Glutamatergic neuron (in vitro differentiated cells): ENCODE results near the gene TMEM253. TPM values are rescaled to one million over a fixed set of nuclear protein-coding genes. Genes with fewer than 3 reads are reported as not detected.
A peak's percentile ranks its signal among the peaks of the same experiment; 100 is the strongest.

ENCODE experiments used
- DNase-seq: peaks from one replicate; pipeline ENCODE4 v3.0.0; 2022
- H3K27ac Mint-ChIP-seq: one replicate; pipeline ENCODE4 v1.8.0; 2020; ENCODE audit warnings: mild to moderate bottlenecking, mixed read lengths, inconsistent platforms; ENCODE audit not compliant: unreplicated experiment
- H3K27me3 Mint-ChIP-seq: one replicate; pipeline ENCODE4 v1.8.0; 2020; ENCODE audit warnings: mild to moderate bottlenecking, moderate library complexity, mixed read lengths, inconsistent platforms; ENCODE audit not compliant: unreplicated experiment
- H3K36me3 Mint-ChIP-seq: one replicate; pipeline ENCODE4 v1.8.0; 2020; ENCODE audit warnings: mild to moderate bottlenecking, mixed read lengths, inconsistent platforms; ENCODE audit not compliant: unreplicated experiment
- H3K4me1 Mint-ChIP-seq: one replicate; pipeline ENCODE4 v1.8.0; 2020; ENCODE audit warnings: mild to moderate bottlenecking, low read depth, mixed read lengths, inconsistent platforms; ENCODE audit not compliant: unreplicated experiment
- H3K4me3 Mint-ChIP-seq: one replicate; pipeline ENCODE4 v1.8.0; 2020; ENCODE audit warnings: mild to moderate bottlenecking, mixed read lengths, inconsistent platforms; ENCODE audit not compliant: unreplicated experiment
- H3K9me3 Mint-ChIP-seq: one replicate; pipeline ENCODE4 v1.8.0; 2020; ENCODE audit warnings: mild to moderate bottlenecking, moderate library complexity, mixed read lengths, inconsistent platforms; ENCODE audit not compliant: unreplicated experiment
- total RNA-seq: library from RNA; stranded (reverse); fragmentation: NEBNext Ultra II Directional; extraction: Animal tissue kit (Norgen Biotek cat#: 25700); gene quantifications from one replicate; pipeline ENCODE4 v1.2.1, GENCODE V29; 2021; ENCODE audit not compliant: unreplicated experiment
- TF ChIP-seq, protein P1 (sequence below): fragments of 200-600 bp; sonication (generic); IDR thresholded peaks from one replicate; pipeline ENCODE4 v1.5.0; 2021; ENCODE audit not compliant: partially characterized antibody, unreplicated experiment

The TMEM253 gene
- total RNA-seq, 1 donor from 2014 or later: 0.64 TPM

DNA sequence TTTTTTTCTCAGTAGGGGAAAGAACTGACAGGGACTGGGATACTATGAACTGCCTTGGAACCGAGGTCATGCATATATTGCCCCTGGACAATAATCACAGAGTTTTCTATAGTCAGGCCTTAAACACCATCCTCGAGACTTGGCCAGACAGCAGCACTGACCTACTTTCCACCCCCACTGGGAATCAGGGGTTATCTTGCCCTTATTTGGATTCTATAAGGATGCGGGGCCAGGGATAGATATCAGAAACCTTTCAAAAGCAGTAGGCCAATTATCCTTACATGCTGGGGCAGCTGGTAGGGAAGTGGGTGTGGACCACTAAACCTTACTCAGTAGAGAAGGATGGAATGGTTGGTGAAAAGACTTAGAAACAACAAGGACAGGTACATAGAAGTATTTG lies 4.4 kb upstream of the TMEM253 start:
- no peak for DNase-seq
- Mint-ChIP-seq H3K27ac (peak overlapping the region; percentile 100), H3K27me3 (peaks cover 41% of the 10 kb centered on the region), H3K9me3 (peaks cover 36% of the 10 kb centered on the region), H3K36me3 (peaks cover 3% of the 10 kb centered on the region), H3K4me1 (peaks cover 47% of the 10 kb centered on the region), H3K4me3 (peak overlapping the region; percentile 97)
- TF ChIP-seq, protein P1, sequence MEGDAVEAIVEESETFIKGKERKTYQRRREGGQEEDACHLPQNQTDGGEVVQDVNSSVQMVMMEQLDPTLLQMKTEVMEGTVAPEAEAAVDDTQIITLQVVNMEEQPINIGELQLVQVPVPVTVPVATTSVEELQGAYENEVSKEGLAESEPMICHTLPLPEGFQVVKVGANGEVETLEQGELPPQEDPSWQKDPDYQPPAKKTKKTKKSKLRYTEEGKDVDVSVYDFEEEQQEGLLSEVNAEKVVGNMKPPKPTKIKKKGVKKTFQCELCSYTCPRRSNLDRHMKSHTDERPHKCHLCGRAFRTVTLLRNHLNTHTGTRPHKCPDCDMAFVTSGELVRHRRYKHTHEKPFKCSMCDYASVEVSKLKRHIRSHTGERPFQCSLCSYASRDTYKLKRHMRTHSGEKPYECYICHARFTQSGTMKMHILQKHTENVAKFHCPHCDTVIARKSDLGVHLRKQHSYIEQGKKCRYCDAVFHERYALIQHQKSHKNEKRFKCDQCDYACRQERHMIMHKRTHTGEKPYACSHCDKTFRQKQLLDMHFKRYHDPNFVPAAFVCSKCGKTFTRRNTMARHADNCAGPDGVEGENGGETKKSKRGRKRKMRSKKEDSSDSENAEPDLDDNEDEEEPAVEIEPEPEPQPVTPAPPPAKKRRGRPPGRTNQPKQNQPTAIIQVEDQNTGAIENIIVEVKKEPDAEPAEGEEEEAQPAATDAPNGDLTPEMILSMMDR: no peak

DNA sequence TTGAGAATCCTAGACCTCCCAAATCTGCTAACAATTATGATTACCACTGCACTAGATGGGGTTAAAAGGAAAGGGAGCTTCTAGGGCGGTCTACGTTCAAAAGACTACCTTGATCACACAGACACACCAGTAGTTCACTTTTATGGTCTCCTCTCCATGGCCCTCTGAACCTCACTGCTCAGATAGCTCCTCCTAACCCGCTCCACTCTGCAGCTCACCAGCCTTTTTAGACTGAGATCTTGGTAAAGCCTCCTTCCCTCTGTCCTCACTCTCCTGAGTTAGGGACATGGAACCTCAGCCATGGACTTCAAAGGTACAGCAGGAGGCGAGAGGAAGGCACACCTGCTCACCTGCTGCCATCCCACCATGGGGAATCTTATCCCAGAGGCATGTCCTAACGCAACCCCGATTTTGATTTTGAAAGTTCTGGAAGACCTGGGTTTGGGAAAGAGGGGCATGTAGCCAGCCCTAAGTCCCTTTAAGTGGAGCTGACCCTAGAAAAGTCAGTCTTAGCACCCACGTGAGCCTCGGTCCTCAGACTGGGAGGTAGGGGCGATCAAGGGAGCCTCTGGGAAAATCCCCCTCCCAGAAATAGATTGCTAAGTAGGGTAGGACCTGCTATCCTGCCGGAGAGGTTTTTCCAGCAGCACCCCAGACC lies 3.8 kb upstream of the TMEM253 start:
- H3K36me3 Mint-ChIP-seq: peaks cover 3% of the 10 kb centered on the region
- H3K4me3 Mint-ChIP-seq: peak overlapping the region; percentile 97
- TF ChIP-seq, protein P1: no peak
- peaks cover 39% of the 10 kb centered on the region for H3K27me3 Mint-ChIP-seq
- H3K27ac Mint-ChIP-seq: peak overlapping the region; percentile 100
- H3K9me3 Mint-ChIP-seq: peaks cover 34% of the 10 kb centered on the region
- DNase-seq: no peak
- H3K4me1 Mint-ChIP-seq: peaks cover 45% of the 10 kb centered on the region

DNA sequence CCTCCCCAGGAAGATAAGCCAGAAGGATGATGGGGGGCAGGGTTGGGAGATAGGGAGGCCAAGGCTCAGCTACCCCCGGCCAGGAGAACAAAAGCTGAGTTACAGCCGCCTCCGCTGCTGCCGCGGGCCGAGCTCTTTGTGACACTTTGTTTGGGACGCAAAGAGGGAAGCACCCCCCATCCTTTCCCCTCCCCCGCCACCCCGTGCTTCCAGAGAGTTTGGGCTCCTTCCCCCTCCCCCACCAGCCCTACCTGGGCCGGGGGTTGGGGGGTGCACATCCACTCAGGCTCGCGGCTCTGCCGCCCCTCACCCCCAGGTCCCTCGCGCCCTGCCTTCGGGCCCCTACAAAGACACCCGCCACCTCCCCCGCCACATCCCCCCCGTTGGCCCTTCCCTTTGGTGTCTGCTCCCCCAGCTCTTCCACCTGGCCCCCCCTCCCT lies 3.2 kb upstream of the TMEM253 start:
- Mint-ChIP-seq H3K9me3 (peaks cover 33% of the 10 kb centered on the region), H3K4me1 (peaks cover 47% of the 10 kb centered on the region), H3K27me3 (peaks cover 37% of the 10 kb centered on the region), H3K27ac (peak overlapping the region; percentile 100), H3K4me3 (peak overlapping the region; percentile 97), H3K36me3 (peaks cover 3% of the 10 kb centered on the region)
- DNase-seq: peak; percentile 56
- TF ChIP-seq, protein P1: no peak

DNA sequence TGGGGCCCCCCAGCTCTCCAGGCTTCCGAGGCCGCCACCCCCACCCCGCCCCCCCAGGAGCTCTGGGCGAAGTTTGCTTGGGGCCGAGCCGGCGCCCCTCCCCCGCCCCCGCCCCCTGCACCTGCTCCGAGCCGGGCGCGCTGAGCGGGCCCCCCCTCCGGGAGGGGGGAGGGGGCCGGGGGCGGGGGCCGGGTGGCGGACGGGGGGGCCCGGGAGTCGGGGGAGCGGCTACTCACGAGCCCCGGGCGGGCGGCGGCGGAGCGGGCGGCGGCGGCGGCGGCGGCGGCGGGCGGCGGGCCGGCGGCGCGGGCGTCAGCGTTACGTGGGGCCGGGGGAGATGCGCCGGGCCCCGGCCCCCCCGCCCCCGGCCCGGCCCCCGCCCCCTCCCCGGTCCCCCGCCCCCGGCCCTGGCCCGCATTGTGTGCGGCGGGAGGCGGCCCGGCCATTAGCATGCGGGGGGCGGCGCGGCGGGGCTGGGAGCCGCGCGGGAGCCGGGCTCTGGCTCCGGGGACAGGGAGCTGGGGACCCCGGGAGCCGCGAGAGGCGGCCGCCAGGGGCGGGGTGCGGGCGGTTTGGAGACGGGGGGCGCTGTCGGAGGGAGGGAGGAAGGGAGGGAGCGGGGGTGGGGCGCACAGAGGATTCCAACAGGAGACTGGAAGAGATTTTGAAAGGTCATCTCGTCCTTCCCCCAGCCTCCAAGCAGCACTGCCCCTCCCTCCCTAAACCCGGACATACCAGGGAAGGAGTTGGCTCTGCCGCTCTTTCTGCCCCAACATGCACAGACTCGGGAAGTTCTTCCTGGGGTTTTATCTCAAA lies 2.6 kb upstream of the TMEM253 start, which contains the start of gene ZNF219:
TSS of gene ZNF219 (minus strand) at position 580 of the 816 bp plus-strand sequence. CDS start 5,064 bp downstream, outside the sequence.
- peak within 1 kb of the TSS; percentile 99 for H3K4me3 Mint-ChIP-seq
- peak within 1 kb of the TSS; percentile 100 for H3K27ac Mint-ChIP-seq
- peaks cover 35% of the 10 kb centered on the region for H3K9me3 Mint-ChIP-seq
- H3K27me3 Mint-ChIP-seq: peaks cover 36% of the 10 kb centered on the region
- DNase-seq: peak; percentile 80
- H3K4me1 Mint-ChIP-seq: peaks cover 45% of the 10 kb centered on the region
- TF ChIP-seq, protein P1: no peak
- peaks cover 3% of the 10 kb centered on the region for H3K36me3 Mint-ChIP-seq
